ENCODE measurements around the gene PSMB4. TPM values are rescaled to one million over a fixed set of nuclear protein-coding genes. Genes with fewer than 3 reads are reported as not detected.
"Not testable (repeated sequence)": the region's sequence is repeated elsewhere in the genome, so short reads cannot be mapped to it uniquely, and the experiment has no call there.

PSMB4 gene
- 289 and 321 TPM in 2 replicates for total RNA-seq

DNA sequence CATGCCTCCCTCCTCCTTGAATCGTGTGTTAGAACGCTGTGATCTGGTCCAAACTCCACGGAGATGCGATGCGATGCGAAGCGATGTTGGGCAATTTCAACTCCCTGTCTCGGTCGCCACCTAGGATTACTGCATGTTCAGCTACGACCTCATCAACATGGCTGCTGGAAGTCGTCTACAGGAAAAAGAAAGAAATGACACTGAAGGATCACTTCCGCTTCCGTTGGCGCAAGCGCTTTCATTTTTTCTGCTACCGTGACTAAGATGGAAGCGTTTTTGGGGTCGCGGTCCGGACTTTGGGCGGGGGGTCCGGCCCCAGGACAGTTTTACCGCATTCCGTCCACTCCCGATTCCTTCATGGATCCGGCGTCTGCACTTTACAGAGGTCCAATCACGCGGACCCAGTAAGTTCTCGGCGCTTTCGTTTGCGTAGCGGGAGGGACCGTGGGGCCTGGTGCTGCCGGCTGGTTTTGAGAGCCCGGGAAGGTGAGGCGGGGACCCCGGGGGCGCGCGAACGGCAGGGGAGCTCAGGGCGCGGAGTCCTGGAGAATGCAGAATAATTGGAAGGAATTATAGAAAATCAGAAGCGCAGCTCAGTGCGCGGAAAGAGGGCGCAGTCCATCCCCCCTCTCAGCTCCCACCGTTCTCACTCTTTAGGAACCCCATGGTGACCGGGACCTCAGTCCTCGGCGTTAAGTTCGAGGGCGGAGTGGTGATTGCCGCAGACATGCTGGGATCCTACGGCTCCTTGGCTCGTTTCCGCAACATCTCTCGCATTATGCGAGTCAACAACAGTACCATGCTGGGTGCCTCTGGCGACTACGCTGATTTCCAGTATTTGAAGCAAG is at the start of gene PSMB4:
TSS of gene PSMB4 (plus strand) at position 250 of the 848 bp plus-strand sequence. CDS start at position 265, 15 bp downstream.
- peak; percentile 81 for DNase-seq (ENCODE audit: extremely low read depth, low read depth, low spot score)

DNA sequence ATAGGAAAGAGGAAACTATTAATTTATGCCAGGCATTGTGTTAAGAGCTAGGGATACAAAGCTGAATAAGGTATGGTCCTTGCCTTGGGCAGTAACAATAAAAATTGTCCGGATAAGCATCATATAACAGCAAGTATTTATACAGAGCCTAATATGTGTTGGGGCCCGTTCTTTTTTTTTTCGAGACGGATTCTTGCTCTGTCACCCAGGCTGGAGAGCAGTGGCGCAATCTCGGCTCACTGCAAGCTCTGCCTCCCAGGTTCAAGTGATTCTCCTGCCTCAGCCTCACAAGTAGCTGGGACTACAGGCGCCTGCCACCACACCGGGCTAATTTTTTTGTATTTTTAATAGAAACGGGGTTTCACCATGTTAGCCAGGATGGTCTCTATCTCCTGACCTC is 49.0 kb upstream of the PSMB4 start:
- DNase-seq (ENCODE audit: extremely low read depth, low read depth, low spot score) = not testable (repeated sequence)

GRCh38 chr1:151352021-151352718 is 47.2 kb upstream of the PSMB4 start:
- no peak for DNase-seq (ENCODE audit: extremely low read depth, low read depth, low spot score)

DNA sequence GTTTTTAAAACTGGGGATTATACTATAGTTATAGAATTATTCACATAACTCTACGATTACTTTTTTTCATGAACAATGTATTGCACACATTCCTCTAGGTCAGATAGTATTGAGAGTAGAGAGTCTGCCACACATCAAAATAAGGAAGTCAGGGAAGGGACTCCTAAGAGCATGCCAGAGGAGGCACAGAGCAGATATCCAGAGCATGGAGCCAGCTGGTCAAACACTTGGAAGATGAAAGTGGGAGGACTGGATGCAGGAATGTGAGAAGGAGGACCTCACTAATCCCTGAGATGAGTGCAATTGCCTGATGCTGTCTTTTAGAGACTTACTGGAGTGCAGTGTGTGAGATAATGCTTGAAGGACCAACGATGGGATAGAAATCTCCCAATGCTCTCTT is 42.7 kb upstream of the PSMB4 start:
- DNase-seq (ENCODE audit: extremely low read depth, low read depth, low spot score) = no peak

DNA sequence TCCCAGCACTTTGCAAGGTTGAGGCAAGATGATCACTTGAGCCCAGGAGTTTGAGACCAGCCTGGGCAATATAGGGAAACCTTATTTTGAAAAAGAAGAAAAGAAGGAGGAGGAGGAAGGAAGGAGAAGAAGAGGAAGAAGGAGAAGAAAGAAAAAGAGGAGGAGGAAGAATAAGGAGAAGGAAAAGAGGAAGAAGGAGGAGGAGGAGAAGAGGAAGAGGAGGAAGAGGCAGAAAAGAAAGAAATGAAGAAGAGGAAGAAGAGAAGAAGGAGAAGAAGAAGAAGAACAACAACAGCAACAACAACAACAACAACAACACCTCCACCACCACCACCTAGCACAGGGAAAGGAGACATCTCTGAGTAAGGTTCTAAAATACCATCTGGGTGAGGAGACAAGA is 37.5 kb upstream of the PSMB4 start:
- no peak for DNase-seq (ENCODE audit: extremely low read depth, low read depth, low spot score)

DNA sequence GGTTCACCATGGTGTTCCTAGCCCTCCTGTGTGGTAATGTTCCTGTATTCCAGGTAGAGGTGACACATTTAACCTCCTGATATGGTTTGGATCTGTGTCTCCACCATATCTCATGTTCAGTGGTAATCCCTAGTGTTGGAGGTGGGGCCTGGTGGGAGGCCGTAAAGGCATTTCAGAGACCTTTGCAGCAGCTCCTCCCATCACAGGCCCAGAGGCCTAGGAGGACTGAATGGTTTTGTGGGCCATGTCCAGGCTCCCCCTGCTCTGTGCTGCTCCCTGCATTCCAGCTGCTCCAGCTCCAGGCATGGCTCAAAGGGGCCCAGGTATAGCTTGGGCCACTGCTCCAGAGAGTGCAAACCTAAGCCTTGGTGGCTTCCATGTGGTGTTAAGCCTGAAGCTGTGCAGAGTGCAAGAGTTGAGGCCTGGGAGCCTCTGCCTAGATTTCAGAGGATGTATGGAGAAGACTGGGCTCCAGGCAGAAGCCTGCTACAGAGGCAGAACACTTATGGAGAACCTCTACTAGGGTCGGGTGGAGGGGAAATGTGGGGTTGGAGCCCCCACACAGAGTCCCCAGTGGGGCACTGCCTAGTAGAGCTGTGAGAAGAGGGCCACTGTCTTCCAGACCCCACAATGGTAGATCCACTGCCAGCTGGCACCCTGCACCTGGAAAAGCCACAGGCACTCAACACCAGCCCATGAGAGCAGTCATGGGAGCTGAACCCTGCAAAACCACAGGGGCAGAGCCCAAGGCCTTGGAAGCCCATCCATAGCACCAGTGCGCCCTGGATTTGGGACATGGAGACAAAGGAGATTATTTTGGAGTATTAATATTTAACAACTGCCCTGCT is 36.8 kb upstream of the PSMB4 start:
- no peak for DNase-seq (ENCODE audit: extremely low read depth, low read depth, low spot score)

GRCh38 chr1:151364996-151365395 is 34.4 kb upstream of the PSMB4 start:
- DNase-seq (ENCODE audit: extremely low read depth, low read depth, low spot score) = no peak

DNA sequence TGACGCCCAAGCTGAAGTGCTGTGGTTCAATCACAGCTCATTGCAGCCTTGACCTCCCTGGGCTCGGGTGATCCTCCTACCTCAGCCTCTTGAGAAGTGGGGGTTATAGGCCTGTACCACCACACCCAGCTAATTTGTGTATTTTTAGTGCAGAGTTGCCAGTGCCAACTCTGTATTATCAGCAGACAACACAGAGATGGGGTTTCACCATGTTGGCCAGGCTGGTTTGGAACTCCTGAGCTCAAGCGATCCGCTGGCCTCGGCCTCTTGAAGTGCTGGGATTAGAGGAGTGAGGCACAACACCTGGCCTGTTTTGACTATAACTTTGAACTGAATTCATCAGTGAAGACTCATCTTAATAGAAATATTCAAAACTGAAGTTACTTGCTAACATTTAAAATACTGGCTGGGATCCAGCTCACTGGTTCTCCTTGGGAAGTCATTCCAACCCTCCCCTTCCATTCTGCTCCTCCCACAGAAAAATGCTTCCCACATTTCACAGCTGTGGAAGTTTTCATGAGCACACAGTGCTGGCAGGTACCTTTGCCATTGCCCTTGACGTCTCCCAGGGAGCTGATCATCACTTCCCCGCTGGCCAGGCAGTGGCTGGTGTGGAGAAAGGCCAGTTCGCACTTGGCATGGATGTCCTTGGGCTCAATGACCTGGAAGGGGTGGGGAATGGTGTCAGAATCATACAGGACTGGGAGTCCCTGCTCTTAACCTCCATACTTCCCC is 31.5 kb upstream of the PSMB4 start:
- DNase-seq (ENCODE audit: extremely low read depth, low read depth, low spot score) = no peak

GRCh38 chr1:151368393-151369301 is 30.7 kb upstream of the PSMB4 start:
- DNase-seq (ENCODE audit: extremely low read depth, low read depth, low spot score) = no peak

- DNase-seq (ENCODE audit: extremely low read depth, low read depth, low spot score) = no peak
These were observed 30.1 kb upstream of the PSMB4 start for GRCh38 chr1:151369302-151369610.

DNA sequence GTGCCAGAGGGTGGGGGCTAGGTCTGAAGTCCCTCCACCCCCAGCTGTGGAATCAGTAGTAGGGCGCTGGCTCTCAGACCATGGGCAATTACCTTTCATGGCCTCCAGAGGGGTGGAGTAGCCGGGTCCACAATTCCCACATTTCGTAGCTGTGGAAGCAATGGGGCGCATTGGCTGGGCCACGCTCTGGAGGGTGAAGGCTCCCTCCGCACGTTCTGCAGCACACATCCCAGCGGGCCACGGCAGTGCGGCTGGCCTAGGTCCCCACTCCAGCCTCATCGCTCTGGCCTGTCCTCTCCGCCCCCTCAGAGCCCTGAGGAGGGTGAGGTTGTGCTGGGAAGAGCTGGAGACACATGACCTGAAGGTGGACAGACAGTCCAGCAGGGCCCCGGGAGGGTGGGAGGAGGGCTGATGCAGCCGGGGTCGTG is 29.7 kb upstream of the PSMB4 start:
- DNase-seq (ENCODE audit: extremely low read depth, low read depth, low spot score) = no peak

GRCh38 chr1:151370211-151370911 is 29.0 kb upstream of the PSMB4 start:
- no peak for DNase-seq (ENCODE audit: extremely low read depth, low read depth, low spot score)

DNA sequence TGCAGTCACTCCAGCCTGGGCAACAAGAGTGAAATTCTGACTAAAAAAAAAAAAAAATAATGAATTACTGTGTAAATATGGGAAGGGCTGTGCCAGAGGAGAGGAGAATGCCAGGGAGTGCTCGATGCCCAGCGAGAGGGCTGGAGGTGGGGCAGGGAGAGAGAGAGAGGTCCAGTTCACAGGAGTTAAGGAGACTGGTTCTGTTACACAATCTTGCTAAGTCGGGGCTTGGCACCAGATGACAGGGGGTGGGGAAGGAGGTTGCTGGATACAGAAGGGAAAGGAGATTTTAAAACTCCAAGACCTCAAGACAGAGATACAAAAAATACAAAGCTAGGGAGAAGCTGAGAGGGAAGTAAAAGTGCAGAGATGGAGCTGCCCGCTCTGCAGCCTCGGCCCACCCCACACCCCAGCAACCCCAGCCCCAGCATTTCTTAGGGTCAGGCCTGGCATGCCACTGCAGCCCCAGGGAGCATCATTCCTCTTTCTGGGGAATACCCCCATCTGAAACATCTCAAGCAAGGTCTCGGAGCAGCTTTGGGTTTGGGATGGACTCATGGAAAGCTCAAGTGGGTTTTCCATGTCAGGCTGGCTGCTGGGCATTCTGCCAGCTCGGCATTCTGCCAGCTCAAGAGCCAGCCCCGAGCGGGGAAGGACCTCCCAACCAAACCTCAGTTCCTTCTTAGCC is 27.9 kb upstream of the PSMB4 start:
- DNase-seq (ENCODE audit: extremely low read depth, low read depth, low spot score) = no peak

- no peak for DNase-seq (ENCODE audit: extremely low read depth, low read depth, low spot score)
These were observed 27.1 kb upstream of the PSMB4 start, which contains the start of gene SELENBP1 for GRCh38 chr1:151372058-151372934. Gene SELENBP1 (minus strand): TSS chr1:151372705. CDS start chr1:151372641, 64 bp downstream.

DNA sequence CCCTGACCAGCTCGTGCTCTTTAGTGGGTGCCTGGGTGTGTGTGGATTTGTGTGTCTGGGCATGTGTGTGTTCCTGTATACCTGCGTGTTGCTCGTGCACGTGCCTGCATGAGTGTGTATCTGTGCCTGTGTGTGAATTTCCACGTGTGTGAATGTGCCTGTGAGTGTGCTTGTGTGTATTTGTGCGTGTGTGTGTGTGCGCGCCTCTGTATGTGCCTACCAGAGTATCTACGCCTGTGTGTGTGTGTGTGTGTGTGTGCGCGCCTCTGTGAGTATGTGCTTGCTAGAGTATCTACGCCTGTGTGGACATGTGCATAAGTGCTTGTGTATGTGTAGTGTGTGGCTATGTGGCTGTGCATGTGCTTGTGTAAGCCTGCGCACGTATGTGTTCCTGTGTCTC is 26.2 kb upstream of the PSMB4 start:
- DNase-seq (ENCODE audit: extremely low read depth, low read depth, low spot score) = no peak

GRCh38 chr1:151377150-151377884 is 22.1 kb upstream of the PSMB4 start:
- no peak for DNase-seq (ENCODE audit: extremely low read depth, low read depth, low spot score)

- no peak for DNase-seq (ENCODE audit: extremely low read depth, low read depth, low spot score)
These were observed 14.8 kb upstream of the PSMB4 start for GRCh38 chr1:151384584-151384983.
